Karpas-422 (cell line): Measurements from ENCODE around the gene KRTAP21-1. TPM values are rescaled to one million over a fixed set of nuclear protein-coding genes. Genes with fewer than 3 reads are reported as not detected.

Experiments
- DNase-seq: peaks from one replicate; pipeline ENCODE4 v3.0.0-alpha.2; 2015
- H2AFZ ChIP-seq: fragments of 200-600 bp; sonication (generic); 2 replicates; pipeline ENCODE4 v1.6.1; 2014; ENCODE audit warnings: antibody characterized with exemption, low read length, mixed read lengths
- H3K27ac ChIP-seq: fragments of 200-600 bp; sonication (generic); 2 replicates; pipeline ENCODE4 v1.5.1; 2014; ENCODE audit warnings: mild to moderate bottlenecking, low read length, moderate library complexity
- H3K27me3 ChIP-seq: fragments of 200-600 bp; sonication (generic); 2 replicates; pipeline ENCODE4 v1.6.1; 2014; ENCODE audit warnings: low read length, mixed read lengths
- H3K36me3 ChIP-seq: fragments of 200-600 bp; sonication (generic); 2 replicates; pipeline ENCODE4 v1.6.1; 2014; ENCODE audit warnings: low read length, mixed read lengths; ENCODE audit not compliant: insufficient read depth
- H3K4me1 ChIP-seq: fragments of 200-600 bp; sonication (generic); 2 replicates; pipeline ENCODE4 v1.6.1; 2014; ENCODE audit warnings: mild to moderate bottlenecking, low read length, mixed read lengths
- H3K4me2 ChIP-seq: fragments of 200-600 bp; sonication (generic); 2 replicates; pipeline ENCODE4 v1.6.1; 2014; ENCODE audit warnings: low read length, low read depth, mild to moderate bottlenecking; ENCODE audit not compliant: poor library complexity, severe bottlenecking
- H3K4me3 ChIP-seq: fragments of 200-600 bp; sonication (generic); 2 replicates; pipeline ENCODE4 v1.5.1; 2014; ENCODE audit warnings: mild to moderate bottlenecking, antibody characterized with exemption, low read length, mixed read lengths
- H3K79me2 ChIP-seq: fragments of 200-600 bp; sonication (generic); 2 replicates; pipeline ENCODE4 v1.6.1; 2014; ENCODE audit warnings: mild to moderate bottlenecking, low read length, mixed read lengths
- H3K9ac ChIP-seq: fragments of 200-600 bp; sonication (generic); 2 replicates; pipeline ENCODE4 v1.6.0; 2014; ENCODE audit warnings: low read length
- H3K9me2 ChIP-seq: fragments of 200-600 bp; sonication (generic), shearing (Covaris generic); replicated peaks from 2 replicates; pipeline ENCODE4 v1.6.0; 2014; ENCODE audit warnings: mild to moderate bottlenecking, low read length, moderate library complexity; ENCODE audit not compliant: insufficient read depth
- H3K9me3 ChIP-seq: fragments of 300-700, 200-600 bp; sonication (generic); 2 replicates; pipeline ENCODE4 v1.6.1; 2014; ENCODE audit warnings: low read length, mixed read lengths
- H4K20me1 ChIP-seq: fragments of 200-600 bp; sonication (generic); 2 replicates; pipeline ENCODE4 v1.6.1; 2014; ENCODE audit warnings: mild to moderate bottlenecking, antibody characterized with exemption, low read length, low read depth; ENCODE audit not compliant: insufficient read depth
- small RNA-seq: library from RNA; depleted of rRNA; stranded (forward); fragments of <200 nt; gene quantifications from one replicate; pipeline ENCODE3, GENCODE V24; 2014
- total RNA-seq: library from RNA; depleted of rRNA; stranded (reverse); fragments of >200 nt; shearing (Covaris generic); gene quantifications from 2 replicates; pipeline ENCODE4 v1.2.3, GENCODE V29; 2014; ENCODE audit warnings: low replicate concordance; rRNA removed

The KRTAP21-1 gene
- total RNA-seq, 1 experiment from 2014 or later: not detected

DNA sequence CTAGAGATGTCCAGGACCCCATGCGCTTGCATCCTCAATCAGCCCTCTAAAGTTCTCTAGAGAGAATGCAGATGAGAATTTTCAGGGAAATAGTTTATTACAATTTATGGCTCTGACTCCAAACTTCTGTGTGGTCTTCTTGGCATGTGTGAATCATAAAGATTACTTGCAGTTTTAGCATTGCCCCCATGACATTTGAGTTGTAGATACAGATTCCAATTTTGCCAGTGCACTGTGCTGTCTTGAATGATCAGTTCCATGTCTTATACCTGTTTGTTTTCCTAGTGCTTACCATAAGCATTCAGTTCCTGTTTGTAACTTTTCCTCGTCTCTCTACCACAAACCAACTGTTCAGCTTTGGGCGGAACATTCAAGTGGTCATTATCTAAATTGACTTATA, 41.5 kb downstream of the KRTAP21-1 start:
- no peaks in the 10 kb centered on the region for H3K36me3 ChIP-seq
- no peaks in the 10 kb centered on the region for H3K79me2 ChIP-seq
- H4K20me1 ChIP-seq: no peaks in the 10 kb centered on the region
- H3K27me3 ChIP-seq: no peaks in the 10 kb centered on the region
- no peak overlapping the region for H3K27ac ChIP-seq
- no peak overlapping the region for H2AFZ ChIP-seq
- H3K9me2 ChIP-seq: no peaks in the 10 kb centered on the region
- H3K4me3 ChIP-seq: no peak overlapping the region
- DNase-seq: no peak
- H3K9ac ChIP-seq: no peak overlapping the region
- peaks cover 11% of the 10 kb centered on the region; the same call in 1 of the 2 replicates for H3K9me3 ChIP-seq
- H3K4me2 ChIP-seq: no peak overlapping the region
- no peaks in the 10 kb centered on the region for H3K4me1 ChIP-seq

DNA sequence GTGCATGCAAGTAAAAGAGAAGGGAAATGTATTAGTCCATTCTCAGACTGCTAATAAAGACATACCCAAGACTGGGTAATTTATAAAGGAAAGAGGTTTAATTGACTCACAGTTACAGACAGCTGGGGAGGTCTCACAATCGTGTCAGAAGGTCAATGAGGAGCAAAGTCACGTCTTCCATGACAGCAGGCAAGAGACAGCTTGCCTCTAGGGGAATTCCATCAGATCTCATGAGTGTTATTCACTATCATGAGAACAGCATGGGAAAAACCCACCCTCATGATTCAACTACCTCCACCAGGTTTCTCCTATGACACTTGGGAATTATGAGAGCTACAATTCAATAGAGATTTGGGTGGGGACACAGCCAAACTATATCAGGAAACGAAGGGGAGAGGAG, 44.7 kb downstream of the KRTAP21-1 start:
- no peak for DNase-seq

DNA sequence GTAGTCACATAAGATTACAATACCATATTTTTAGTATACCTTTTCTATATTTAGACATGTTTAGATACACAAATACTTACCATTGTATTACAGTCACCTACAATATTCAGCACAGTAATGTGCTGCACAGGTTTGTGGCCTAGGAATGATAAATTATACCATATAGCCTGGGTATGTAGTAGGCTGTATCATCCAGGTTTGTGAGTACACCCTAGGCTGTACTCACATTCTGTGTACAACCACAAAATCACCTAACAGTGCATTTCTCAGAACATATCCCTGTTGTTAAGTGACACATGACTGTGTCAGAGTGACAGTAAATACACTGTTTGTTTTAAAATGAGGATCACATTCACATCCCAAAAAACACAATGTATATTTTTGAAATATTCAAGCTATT, 47.8 kb downstream of the KRTAP21-1 start:
- no peaks in the 10 kb centered on the region for H3K36me3 ChIP-seq
- H3K27ac ChIP-seq: no peak overlapping the region
- H3K9me3 ChIP-seq: peaks cover 13% of the 10 kb centered on the region; the same call in 1 of the 2 replicates
- H3K4me1 ChIP-seq: no peaks in the 10 kb centered on the region
- DNase-seq: no peak
- H3K9me2 ChIP-seq: no peaks in the 10 kb centered on the region
- no peak overlapping the region for H2AFZ ChIP-seq
- no peaks in the 10 kb centered on the region for H3K79me2 ChIP-seq
- no peaks in the 10 kb centered on the region for H3K27me3 ChIP-seq
- no peak overlapping the region for H3K4me3 ChIP-seq
- no peak overlapping the region for H3K9ac ChIP-seq
- no peak overlapping the region for H3K4me2 ChIP-seq
- H4K20me1 ChIP-seq: no peaks in the 10 kb centered on the region

More for the DNA sequence above, 44.7 kb downstream of the KRTAP21-1 start:
- no peak overlapping the region for H3K4me2 ChIP-seq
- no peak overlapping the region for H2AFZ ChIP-seq
- no peaks in the 10 kb centered on the region for H3K4me1 ChIP-seq
- H3K9ac ChIP-seq: no peak overlapping the region
- H3K36me3 ChIP-seq: no peaks in the 10 kb centered on the region
- H3K27ac ChIP-seq: no peak overlapping the region
- no peaks in the 10 kb centered on the region for H3K9me2 ChIP-seq
- no peak overlapping the region for H3K4me3 ChIP-seq
- peaks cover 14% of the 10 kb centered on the region; the same call in 1 of the 2 replicates for H3K9me3 ChIP-seq
- H3K27me3 ChIP-seq: no peaks in the 10 kb centered on the region
- H3K79me2 ChIP-seq: no peaks in the 10 kb centered on the region
- no peaks in the 10 kb centered on the region for H4K20me1 ChIP-seq

Small RNA genes lying within 50 kb of the gene (small RNA-seq; reads per million reads assigned to genes)
- gene AP000244.1: not detected
- not detected for gene KRTAP21-3
- not detected for gene KRTAP8-2P

Other genes starting within 250 kb of the KRTAP21-1 start
- gene KRTAP19-6, start 213.6 kb downstream of the KRTAP21-1 start, total RNA-seq: not detected in 2 replicates
- not detected in 2 replicates for gene KRTAP19-7, start 194.1 kb downstream of the KRTAP21-1 start, total RNA-seq
- not detected in 2 replicates for gene KRTAP22-2, start 165.0 kb downstream of the KRTAP21-1 start, total RNA-seq
- not detected in 2 replicates for gene KRTAP6-3, start 163.0 kb downstream of the KRTAP21-1 start, total RNA-seq
- gene KRTAP6-2, start 156.5 kb downstream of the KRTAP21-1 start, total RNA-seq: not detected in 2 replicates
- gene KRTAP22-1, start 154.3 kb downstream of the KRTAP21-1 start, total RNA-seq: not detected in 2 replicates
- gene KRTAP6-1, start 141.5 kb downstream of the KRTAP21-1 start, total RNA-seq: not detected in 2 replicates
- gene KRTAP20-1, start 139.0 kb downstream of the KRTAP21-1 start, total RNA-seq: not detected in 2 replicates
- not detected in 2 replicates for gene KRTAP20-4, start 134.8 kb downstream of the KRTAP21-1 start, total RNA-seq
- gene KRTAP20-2, start 120.2 kb downstream of the KRTAP21-1 start, total RNA-seq: not detected in 2 replicates
- gene KRTAP20-3, start 112.6 kb downstream of the KRTAP21-1 start, total RNA-seq: not detected in 2 replicates
- gene KRTAP21-3, start 36.7 kb downstream of the KRTAP21-1 start, total RNA-seq: not detected in 2 replicates
- gene KRTAP21-2, start 8.2 kb downstream of the KRTAP21-1 start, total RNA-seq: not detected in 2 replicates
- gene KRTAP8-1, start 57.8 kb upstream of the KRTAP21-1 start, total RNA-seq: not detected in 2 replicates
- gene KRTAP7-1, start 74.3 kb upstream of the KRTAP21-1 start, total RNA-seq: not detected in 2 replicates
- not detected in 2 replicates for gene KRTAP11-1, start 126.2 kb upstream of the KRTAP21-1 start, total RNA-seq